Measurements from ENCODE around the gene SESN1.

DNA sequence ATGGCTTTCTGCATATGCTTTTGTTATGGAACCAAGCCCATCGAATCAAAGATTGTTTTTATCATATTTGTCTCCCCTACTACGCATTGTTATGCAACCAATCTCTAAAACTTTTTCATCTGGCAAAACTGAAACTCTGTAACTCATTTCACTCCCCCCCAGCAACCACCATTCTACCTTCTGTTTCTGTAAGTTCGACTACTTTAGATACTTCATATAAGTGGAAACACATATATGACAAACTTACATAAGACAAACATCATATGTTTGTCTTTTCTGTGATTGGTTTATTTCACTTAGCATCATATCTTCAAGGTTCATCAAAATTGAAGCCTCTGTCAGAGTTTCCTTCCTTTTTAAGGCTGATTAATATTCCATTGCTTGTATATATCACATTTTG is 35.4 kb upstream of the SESN1 start:
- TF ChIP-seq POLR2A (IDR thresholded peaks at IDR 0.05; ENCODE audit: low read depth, low read length) (no peak), POLR2AphosphoS5 (IDR thresholded peaks at IDR 0.05; ENCODE audit: low read depth, low read length) (no peak), TAF1 (IDR thresholded peaks at IDR 0.05; ENCODE audit: low read depth, low read length) (no peak), PAX5 (IDR thresholded peaks at IDR 0.05; ENCODE audit: insufficient read depth, low read length, severe bottlenecking) (no peak)

All from GM12891 (cell line).